ENCODE data around the gene TLE2.

GRCh38 chr19:3045191-3045590 lies 16.1 kb upstream of the TLE2 start:
- no peak for TF ChIP-seq CTCF (IDR thresholded peaks at IDR 0.05 in 8 of 11, conservative IDR thresholded peaks at IDR 0.05 in 3 of 11)
- TF ChIP-seq POLR2A (IDR thresholded peaks at IDR 0.05), result no peak
- no peak for TF ChIP-seq POLR2AphosphoS5 (IDR thresholded peaks at IDR 0.05)

Measured in spleen (tissue), 7 donors.